Adrenal gland (tissue), 5 donors: Measurements from ENCODE around the gene TRIM8.

Source experiments
- CTCF ChIP-seq, 6 experiments: fragments of 450-650 bp in 4 of 6; fragments of 200-600 bp in 2 of 6; sonication (generic) in 1 of 6; IDR thresholded peaks; 1 replicate in 5 of 6; 2 replicates in 1 of 6; pipeline versions ENCODE4 v1.5.1 to v1.8.0; 2016 to 2021; ENCODE audit warnings: antibody characterized with exemption in 6 of 6, mild to moderate bottlenecking in 2 of 6, moderate library complexity in 1 of 6
- POLR2A ChIP-seq, 2 donors: fragments of 450-650 bp; IDR thresholded peaks; one replicate each; pipeline ENCODE4 v1.6.1; 2017; ENCODE audit warnings: antibody characterized with exemption in 2 of 2, mild to moderate bottlenecking in 2 of 2, moderate library complexity in 1 of 2
- donor health status: DM: no; HTN: no; CAD: no.

- TF ChIP-seq CTCF (IDR thresholded peaks at IDR 0.05) (no peak), POLR2A (IDR thresholded peaks at IDR 0.05) (no peak)
Observed at GRCh38 chr10:102617816-102618215, 26.5 kb upstream of the TRIM8 start.
